Tibial artery (tissue), 4 donors: ENCODE results near the gene PROK1.

Source experiments
- DNase-seq, 2 donors: peaks; one replicate each; pipeline ENCODE4 v3.0.0-alpha.2; 2019
- H3K27ac ChIP-seq, 2 donors: fragments of 200-600 bp; sonication (generic) in 1 of 2; 1 replicate in 1 of 2; 2 replicates in 1 of 2; pipeline ENCODE4 v1.5.1; 2018 to 2019; ENCODE audit warnings: mild to moderate bottlenecking in 1 of 2
- H3K27me3 ChIP-seq, 2 donors: fragments of 200-600 bp; sonication (generic) in 1 of 2; one replicate each; pipeline versions ENCODE4 v1.5.1 to v1.6.0; 2016 to 2019
- H3K36me3 ChIP-seq, 3 donors: fragments of 200-600 bp; sonication (generic) in 2 of 3; one replicate each; pipeline ENCODE4 v1.5.1; 2016 to 2019; ENCODE audit warnings: mild to moderate bottlenecking in 2 of 3
- H3K4me1 ChIP-seq, 4 donors: fragments of 200-600 bp; sonication (generic) in 2 of 4; 1 replicate in 3 of 4; 2 replicates in 1 of 4; pipeline ENCODE4 v1.5.1; 2016 to 2019
- H3K4me3 ChIP-seq, 2 donors: fragments of 200-600 bp; sonication (generic) in 1 of 2; 1 replicate in 1 of 2; 2 replicates in 1 of 2; pipeline ENCODE4 v1.5.1; 2018 to 2019; ENCODE audit warnings: mild to moderate bottlenecking in 2 of 2
- H3K9me3 ChIP-seq, 3 donors: fragments of 200-600 bp; sonication (generic) in 1 of 3; one replicate each; pipeline ENCODE4 v1.5.1; 2016 to 2019
- intact Hi-C: fragments of 100-400 bp; cut with DNase I; formaldehyde crosslinking; loops from one replicate; pipeline ENCODE4 v1.15.0; 2023; ENCODE audit warnings: low total_unique reads
- TF ChIP-seq, protein P1 (sequence below), 2 experiments: fragments of 200-600 bp in 1 of 2; fragments of 450-650 bp in 1 of 2; IDR thresholded peaks; one replicate each; pipeline ENCODE4 v1.5.1; 2017 to 2019; ENCODE audit warnings: antibody characterized with exemption in 2 of 2, mild to moderate bottlenecking in 1 of 2, moderate library complexity in 1 of 2

The PROK1 gene

DNA sequence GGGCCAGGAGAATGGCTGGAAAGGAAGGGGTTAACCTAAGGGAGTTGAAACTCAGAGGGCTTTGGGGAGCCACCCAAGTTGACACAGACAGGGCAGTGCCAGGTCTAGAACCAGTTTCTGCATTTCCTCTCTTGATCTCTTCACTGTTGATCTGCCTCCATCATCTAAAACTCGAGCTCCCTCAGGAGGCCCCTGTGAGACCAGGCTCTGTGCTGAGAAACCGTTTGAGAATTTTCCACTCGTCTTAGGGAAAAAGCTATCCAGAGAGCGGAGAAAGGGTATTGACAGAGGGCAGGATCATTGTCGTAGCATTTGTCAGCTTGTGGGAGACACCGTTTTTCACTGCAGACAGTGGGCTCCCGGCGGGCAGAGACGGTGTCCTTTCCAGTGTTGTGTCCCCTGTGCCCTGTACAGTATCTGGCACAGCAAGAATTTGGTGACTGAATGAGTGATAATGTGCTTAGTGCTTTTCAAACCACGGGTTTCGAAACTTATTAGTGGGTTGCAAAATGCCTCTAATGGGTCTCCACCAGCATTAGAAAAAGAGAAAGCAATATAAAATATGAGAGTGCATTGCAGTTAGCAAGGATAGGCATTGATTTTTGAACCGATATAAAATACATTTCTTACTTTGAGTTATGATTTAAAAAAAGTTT lies 31.1 kb downstream of the PROK1 start:
- no peak for DNase-seq
- Histone ChIP-seq H3K36me3 (no peaks in the 10 kb centered on the region), H3K4me1 (no peaks in the 10 kb centered on the region), H3K27me3 (peaks cover 0 to 24% of the 10 kb centered on the region in 2 donors), H3K4me3 (no peak overlapping the region), H3K27ac (no peak overlapping the region), H3K9me3 (no peaks in the 10 kb centered on the region)
- TF ChIP-seq, protein P1, sequence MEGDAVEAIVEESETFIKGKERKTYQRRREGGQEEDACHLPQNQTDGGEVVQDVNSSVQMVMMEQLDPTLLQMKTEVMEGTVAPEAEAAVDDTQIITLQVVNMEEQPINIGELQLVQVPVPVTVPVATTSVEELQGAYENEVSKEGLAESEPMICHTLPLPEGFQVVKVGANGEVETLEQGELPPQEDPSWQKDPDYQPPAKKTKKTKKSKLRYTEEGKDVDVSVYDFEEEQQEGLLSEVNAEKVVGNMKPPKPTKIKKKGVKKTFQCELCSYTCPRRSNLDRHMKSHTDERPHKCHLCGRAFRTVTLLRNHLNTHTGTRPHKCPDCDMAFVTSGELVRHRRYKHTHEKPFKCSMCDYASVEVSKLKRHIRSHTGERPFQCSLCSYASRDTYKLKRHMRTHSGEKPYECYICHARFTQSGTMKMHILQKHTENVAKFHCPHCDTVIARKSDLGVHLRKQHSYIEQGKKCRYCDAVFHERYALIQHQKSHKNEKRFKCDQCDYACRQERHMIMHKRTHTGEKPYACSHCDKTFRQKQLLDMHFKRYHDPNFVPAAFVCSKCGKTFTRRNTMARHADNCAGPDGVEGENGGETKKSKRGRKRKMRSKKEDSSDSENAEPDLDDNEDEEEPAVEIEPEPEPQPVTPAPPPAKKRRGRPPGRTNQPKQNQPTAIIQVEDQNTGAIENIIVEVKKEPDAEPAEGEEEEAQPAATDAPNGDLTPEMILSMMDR (IDR thresholded peaks at IDR 0.05), result no peak
- intact Hi-C loops, result no loop called here

DNA sequence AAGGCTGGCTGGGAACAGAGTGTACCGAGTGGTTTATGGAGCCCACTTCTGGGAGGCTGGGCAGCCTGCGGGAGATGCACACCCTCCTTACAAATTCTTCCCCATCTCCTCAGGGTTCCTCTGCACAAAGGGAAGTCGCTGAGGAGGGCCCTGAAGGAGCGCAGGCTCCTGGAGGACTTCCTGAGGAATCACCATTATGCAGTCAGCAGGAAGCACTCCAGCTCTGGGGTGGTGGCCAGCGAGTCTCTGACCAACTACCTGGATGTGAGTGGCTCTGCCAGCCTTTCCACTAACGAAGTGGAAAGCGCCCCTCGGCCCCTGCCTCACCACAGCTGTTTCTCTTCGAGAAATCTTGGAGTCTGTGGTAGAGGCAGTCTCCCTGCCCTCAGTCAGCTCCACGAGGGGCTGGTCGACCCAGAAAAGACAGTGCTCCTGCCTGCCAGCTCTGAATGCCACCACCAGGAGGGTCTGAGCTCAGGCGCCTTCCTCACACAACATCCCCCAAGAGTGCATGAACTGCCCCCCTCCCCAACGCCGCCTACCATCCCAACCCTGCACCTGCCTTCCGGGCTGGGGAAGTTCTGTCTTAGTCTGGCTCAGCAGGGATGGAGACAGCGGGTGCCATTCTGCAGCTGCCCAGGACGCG lies 31.8 kb downstream of the PROK1 start:
- no peak for DNase-seq
- Histone ChIP-seq H3K4me3 (no peak overlapping the region), H3K9me3 (no peaks in the 10 kb centered on the region), H3K27me3 (peaks cover 0 to 24% of the 10 kb centered on the region in 2 donors), H3K4me1 (no peaks in the 10 kb centered on the region), H3K36me3 (no peaks in the 10 kb centered on the region), H3K27ac (no peak overlapping the region)
- TF ChIP-seq, protein P1 (IDR thresholded peaks at IDR 0.05), result no peak
- intact Hi-C loops, result no loop called here

DNA sequence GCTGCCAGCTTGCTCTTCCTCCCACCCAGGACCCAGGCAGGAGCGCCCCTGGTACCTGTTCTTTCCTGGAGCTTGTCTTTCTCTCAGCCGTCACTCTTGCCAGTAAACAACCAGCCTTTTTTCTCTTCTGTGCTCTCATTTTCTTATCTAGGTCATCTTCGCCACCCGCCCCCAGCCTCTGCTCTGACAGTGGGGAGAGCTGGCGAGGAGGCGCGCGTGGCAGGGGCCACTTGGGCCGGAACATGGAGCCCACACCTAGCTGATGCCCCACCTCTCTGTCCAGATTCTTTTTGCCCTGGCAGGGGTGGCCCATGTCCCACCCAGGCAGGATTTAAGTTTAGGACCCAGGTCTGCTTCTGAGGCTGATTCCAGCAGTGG lies 32.3 kb downstream of the PROK1 start:
- Histone ChIP-seq H3K4me3 (no peak overlapping the region), H3K27me3 (peaks cover 0 to 29% of the 10 kb centered on the region in 2 donors), H3K27ac (no peak overlapping the region), H3K4me1 (no peaks in the 10 kb centered on the region), H3K36me3 (no peaks in the 10 kb centered on the region), H3K9me3 (no peaks in the 10 kb centered on the region)
- TF ChIP-seq, protein P1 (IDR thresholded peaks at IDR 0.05), result no peak
- intact Hi-C loops, result no loop called here
- DNase-seq, result no peak

DNA sequence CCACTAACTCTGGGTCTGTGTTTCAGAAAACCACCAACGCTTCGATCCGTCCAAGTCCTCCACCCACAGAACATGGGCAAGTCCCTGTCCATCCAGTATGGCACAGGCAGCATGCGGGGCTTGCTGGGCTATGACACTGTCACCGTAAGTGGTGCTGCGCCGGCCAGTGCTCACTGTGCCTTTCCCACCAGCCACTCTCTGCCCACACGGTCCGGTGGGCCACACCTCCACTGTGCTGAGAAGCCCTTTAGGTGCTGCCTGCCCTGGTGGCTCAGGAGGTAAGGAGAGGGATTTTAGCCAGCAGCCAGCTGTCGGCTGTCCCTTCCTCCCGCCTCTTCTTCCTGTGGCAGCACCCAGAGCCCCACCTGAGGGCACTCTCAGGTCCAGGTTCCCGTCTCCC lies 33.9 kb downstream of the PROK1 start:
- Histone ChIP-seq H3K9me3 (no peaks in the 10 kb centered on the region), H3K27me3 (peaks cover 0 to 33% of the 10 kb centered on the region in 2 donors), H3K4me1 (no peaks in the 10 kb centered on the region), H3K27ac (no peak overlapping the region), H3K36me3 (no peaks in the 10 kb centered on the region), H3K4me3 (no peak overlapping the region)
- intact Hi-C loops, result no loop called here
- DNase-seq, result no peak
- TF ChIP-seq, protein P1 (IDR thresholded peaks at IDR 0.05), result no peak

DNA sequence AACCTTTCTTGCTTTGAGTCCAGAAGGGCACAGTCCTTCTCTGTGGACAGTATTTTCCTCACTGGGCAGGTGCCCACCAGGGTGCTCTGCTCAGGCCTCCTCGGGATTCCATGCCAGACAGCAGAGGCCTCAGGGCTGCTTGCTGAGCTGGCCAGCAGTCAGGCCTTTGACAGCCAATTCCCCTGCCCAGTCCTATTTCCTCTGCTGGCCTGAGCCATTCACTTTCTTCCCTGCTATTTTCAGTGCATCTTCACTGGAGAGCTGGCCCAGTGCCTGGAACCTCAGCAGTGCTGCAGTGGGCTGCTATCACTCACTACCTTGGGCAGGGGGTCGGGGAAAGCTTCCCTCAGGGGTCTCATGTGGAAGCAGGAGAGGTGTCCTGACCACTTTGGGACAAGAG lies 34.8 kb downstream of the PROK1 start:
- TF ChIP-seq, protein P1 (IDR thresholded peaks at IDR 0.05), result no peak
- no peaks in the 10 kb centered on the region for H3K9me3 ChIP-seq
- intact Hi-C loops, result no loop called here

More for the DNA sequence above, 34.8 kb downstream of the PROK1 start:
- H3K27me3 ChIP-seq, result peaks cover 0 to 33% of the 10 kb centered on the region in 2 donors
- no peak overlapping the region for H3K4me3 ChIP-seq
- H3K4me1 ChIP-seq, result no peaks in the 10 kb centered on the region
- no peaks in the 10 kb centered on the region for H3K36me3 ChIP-seq
- no peak for DNase-seq
- no peak overlapping the region for H3K27ac ChIP-seq
